Measurements from ENCODE around the gene EZH2. TPM values are rescaled to one million over a fixed set of nuclear protein-coding genes. Genes with fewer than 3 reads are reported as not detected.

EZH2 gene
- total and polyA plus RNA-seq, 12 donors = 0.53 to 4.6 (median 1.4) TPM

DNA sequence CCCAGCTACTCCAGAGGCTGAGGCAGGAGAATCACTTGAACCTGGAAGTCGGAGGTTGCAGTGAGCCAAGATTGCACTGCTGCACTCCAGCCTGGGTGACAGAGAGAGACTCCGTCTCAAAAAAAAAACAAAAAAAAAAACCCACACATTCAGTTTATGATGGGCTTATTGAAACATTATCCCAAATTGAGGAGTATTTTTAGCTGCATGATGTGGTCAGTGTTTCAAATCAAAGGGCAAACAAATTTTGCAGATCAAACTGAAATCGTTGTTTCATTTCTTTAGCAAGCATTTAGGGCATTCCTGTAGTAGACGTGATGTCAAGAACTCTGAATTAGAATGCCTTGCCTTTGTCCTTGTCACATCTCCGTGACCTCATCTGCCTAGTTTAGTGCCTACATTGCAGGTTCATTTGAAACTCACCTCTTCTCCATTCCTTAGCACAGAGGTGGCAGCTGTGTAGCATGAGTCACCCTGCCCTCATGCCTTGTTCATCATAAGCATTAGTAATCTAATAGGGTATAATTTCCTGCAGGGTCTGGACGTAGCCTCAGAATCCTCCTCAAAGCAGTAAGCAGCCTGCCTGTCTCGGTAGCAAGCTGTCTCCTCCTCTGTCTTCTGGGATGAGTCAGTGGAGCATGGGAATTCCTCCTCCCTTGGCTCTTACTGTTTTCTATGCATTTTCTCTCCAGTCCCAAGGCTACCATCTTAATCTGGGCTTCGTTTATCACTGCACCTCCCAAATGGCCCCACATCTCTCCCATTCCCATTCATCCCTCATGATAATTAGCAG lies 111.6 kb downstream of the EZH2 start:
- no peak for ATAC-seq
- TF ChIP-seq, protein P1, sequence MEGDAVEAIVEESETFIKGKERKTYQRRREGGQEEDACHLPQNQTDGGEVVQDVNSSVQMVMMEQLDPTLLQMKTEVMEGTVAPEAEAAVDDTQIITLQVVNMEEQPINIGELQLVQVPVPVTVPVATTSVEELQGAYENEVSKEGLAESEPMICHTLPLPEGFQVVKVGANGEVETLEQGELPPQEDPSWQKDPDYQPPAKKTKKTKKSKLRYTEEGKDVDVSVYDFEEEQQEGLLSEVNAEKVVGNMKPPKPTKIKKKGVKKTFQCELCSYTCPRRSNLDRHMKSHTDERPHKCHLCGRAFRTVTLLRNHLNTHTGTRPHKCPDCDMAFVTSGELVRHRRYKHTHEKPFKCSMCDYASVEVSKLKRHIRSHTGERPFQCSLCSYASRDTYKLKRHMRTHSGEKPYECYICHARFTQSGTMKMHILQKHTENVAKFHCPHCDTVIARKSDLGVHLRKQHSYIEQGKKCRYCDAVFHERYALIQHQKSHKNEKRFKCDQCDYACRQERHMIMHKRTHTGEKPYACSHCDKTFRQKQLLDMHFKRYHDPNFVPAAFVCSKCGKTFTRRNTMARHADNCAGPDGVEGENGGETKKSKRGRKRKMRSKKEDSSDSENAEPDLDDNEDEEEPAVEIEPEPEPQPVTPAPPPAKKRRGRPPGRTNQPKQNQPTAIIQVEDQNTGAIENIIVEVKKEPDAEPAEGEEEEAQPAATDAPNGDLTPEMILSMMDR (IDR thresholded peaks at IDR 0.05) = no peak
- H3K27ac ChIP-seq = peak overlapping the region in 1 of 10 donors; percentile 48
- no peaks in the 10 kb centered on the region for H3K9me3 ChIP-seq
- intact Hi-C loops (cut with DNase I) = no loop called here
- no peak overlapping the region for H3K4me3 ChIP-seq
- no peaks in the 10 kb centered on the region for H3K27me3 ChIP-seq
- 91 to 93% methylated on average over 8 of the region's 8 CpGs for whole genome bisulfite sequencing, 2 donors
- H3K36me3 ChIP-seq = peaks cover 0 to 98% (median 43%) of the 10 kb centered on the region in 9 donors
- peaks cover 0 to 10% (median 0%) of the 10 kb centered on the region in 9 donors for H3K4me1 ChIP-seq
- no peak for DNase-seq

DNA sequence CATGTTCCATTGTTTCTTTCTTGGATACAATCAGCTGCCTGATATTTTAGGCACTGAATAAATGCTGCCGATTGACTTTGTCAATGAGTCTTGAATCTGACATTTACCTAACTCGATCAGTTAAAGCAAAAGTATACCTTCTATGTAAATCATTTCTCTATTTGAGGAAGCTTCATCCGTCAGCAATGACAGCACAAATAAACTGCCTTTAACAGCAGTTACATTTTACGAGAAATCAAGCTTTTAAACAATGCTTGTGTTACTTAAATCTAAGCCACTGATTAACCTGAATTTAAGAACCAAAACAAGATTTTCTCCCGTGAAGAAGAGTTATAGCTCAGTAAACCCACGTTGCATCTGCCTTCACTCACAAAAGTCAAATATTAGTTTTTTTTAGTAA lies 114.1 kb downstream of the EZH2 start:
- Histone ChIP-seq H3K4me1 (peaks cover 0 to 10% (median 0%) of the 10 kb centered on the region in 9 donors), H3K36me3 (peaks cover 0 to 98% (median 54%) of the 10 kb centered on the region in 9 donors), H3K9me3 (no peaks in the 10 kb centered on the region), H3K27me3 (no peaks in the 10 kb centered on the region), H3K4me3 (no peak overlapping the region), H3K27ac (no peak overlapping the region)
- no peak for DNase-seq
- 93 to 94% methylated on average over 6 of the region's 6 CpGs for WGBS, 2 donors
- no peak for ATAC-seq
- intact Hi-C loops (cut with DNase I) = no loop called here
- TF ChIP-seq, protein P1 (IDR thresholded peaks at IDR 0.05) = no peak

DNA sequence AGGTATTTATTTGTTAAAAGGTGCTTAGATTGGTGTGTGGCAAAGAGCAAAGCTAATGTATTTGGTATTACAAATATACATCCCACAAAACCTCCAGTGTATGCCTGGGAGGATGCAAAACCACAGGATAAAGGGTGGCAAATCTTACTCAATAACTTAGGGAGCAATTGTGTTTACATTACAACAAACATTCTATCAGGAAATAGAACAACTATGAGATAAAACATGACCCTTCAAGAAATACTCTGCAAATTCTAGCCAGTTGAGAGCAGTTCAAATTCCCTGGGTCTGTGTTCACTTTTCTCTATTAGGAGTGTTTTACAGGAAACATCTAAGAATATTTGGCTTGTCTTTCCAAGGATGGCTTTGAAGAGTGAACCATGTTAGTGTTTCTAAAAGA lies 120.5 kb downstream of the EZH2 start:
- intact Hi-C loops (cut with DNase I) = no loop called here
- no peak for ATAC-seq

DNA sequence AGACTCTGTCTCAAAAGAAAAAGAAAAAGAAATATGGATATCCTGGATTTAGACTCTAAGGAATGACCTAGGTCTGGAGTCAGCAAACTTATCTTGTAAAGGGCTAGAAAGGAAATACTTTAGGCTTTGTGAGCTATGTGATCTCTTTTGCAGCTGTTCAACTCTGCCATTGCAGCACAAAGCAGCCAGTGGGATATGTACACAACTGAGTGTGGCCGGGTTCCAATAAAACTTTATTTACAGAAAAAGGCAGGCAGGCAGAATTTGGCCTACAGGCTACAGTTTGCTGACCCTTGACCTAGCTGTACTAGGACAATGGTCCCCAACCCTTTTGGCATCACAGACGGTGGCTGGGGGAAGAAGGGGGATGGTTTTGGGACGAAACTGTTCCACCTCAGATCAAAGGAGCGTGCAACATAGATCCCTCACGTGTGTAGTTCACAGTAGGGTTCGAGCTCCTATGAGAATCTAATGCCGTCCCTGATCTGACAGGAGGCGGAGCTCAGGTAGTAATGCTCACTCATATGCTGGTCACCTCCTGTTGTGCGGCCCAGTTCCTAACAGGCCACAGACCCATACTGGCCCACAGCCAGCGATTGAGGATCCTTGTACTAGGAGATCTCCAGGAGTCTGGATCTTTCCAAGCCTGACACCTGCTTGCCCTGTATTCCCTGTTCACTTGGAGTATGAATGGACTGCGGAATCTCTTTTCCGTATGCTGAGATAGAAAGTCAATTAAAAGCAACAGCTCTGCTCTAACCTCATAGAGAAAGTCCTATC lies 122.4 kb downstream of the EZH2 start:
- Histone ChIP-seq H3K4me3 (no peak overlapping the region), H3K36me3 (peaks cover 0 to 100% (median 30%) of the 10 kb centered on the region in 9 donors), H3K27me3 (no peaks in the 10 kb centered on the region), H3K4me1 (no peaks in the 10 kb centered on the region), H3K27ac (no peak overlapping the region), H3K9me3 (no peaks in the 10 kb centered on the region)
- intact Hi-C loops (cut with DNase I) = no loop called here
- TF ChIP-seq, protein P1 (IDR thresholded peaks at IDR 0.05) = no peak
- 89 to 94% methylated on average over 12 of the region's 12 CpGs for WGBS, 2 donors
- DNase-seq = no peak
- peak in 3 of 8 donors; percentile 33 to 50 (median 37) for ATAC-seq

More for the DNA sequence above, 120.5 kb downstream of the EZH2 start:
- Histone ChIP-seq H3K27ac (no peak overlapping the region), H3K36me3 (peaks cover 0 to 100% (median 37%) of the 10 kb centered on the region in 9 donors), H3K4me3 (no peak overlapping the region), H3K27me3 (no peaks in the 10 kb centered on the region), H3K9me3 (no peaks in the 10 kb centered on the region), H3K4me1 (no peaks in the 10 kb centered on the region)
- TF ChIP-seq, protein P1 (IDR thresholded peaks at IDR 0.05) = no peak
- DNase-seq = no peak

Other genes starting within 250 kb of the EZH2 start
- gene CUL1, start 185.4 kb downstream of the EZH2 start, total RNA-seq = 10 to 100 TPM; 40.6 to 53.4 (median 45.0) TPM
- gene CUL1, start 185.4 kb downstream of the EZH2 start, polyA plus RNA-seq = 10 to 100 TPM; 14.0 to 33.5 TPM
- 10 to 100 TPM; 18.2 to 49.2 (median 24.6) TPM for gene PDIA4, start 144.2 kb upstream of the EZH2 start, total RNA-seq
- gene PDIA4, start 144.2 kb upstream of the EZH2 start, polyA plus RNA-seq = 10 to 100 TPM; 10.2 to 64.5 TPM
- gene ZNF786, start 206.4 kb upstream of the EZH2 start, total RNA-seq = 1 to 10 TPM; 2.0 to 3.4 (median 2.6) TPM
- 1 to 10 TPM; 2.0 TPM for gene ZNF786, start 206.4 kb upstream of the EZH2 start, polyA plus RNA-seq
- gene ZNF425, start 242.0 kb upstream of the EZH2 start, total RNA-seq = 1 to 10 TPM in 1 of 10 donors, under 1 TPM in 9; 0.28 to 1.2 (median 0.78) TPM
- gene ZNF425, start 242.0 kb upstream of the EZH2 start, polyA plus RNA-seq = under 1 TPM; 0.28 to 0.37 TPM